B cell (primary cell): Measurements from ENCODE around the gene MFSD6L. TPM values are rescaled to one million over a fixed set of nuclear protein-coding genes. Genes with fewer than 3 reads are reported as not detected.

ENCODE experiments used
- ATAC-seq: fragments of 200-7000 bp; cut with Tn5 transposase; one replicate; pipeline ENCODE4 v1.10.0; 2021; ENCODE audit warnings: low read depth, mild to moderate bottlenecking, moderate number of reproducible peaks, moderate library complexity
- CTCF ChIA-PET: fragments of 350-600 bp; sonication (Branson Sonifier 250); formaldehyde crosslinking; loops from one replicate; lab custom pipeline; 2021; ENCODE audit warnings: antibody characterized with exemption, inconsistent platforms; lab: Charles Lee
- POLR2A ChIA-PET: fragments of 350-600 bp; sonication (Branson Sonifier 250); formaldehyde crosslinking; loops from one replicate; lab custom pipeline; 2021; ENCODE audit warnings: antibody characterized with exemption; lab: Charles Lee
- DNase-seq: peaks from one replicate; pipeline ENCODE4 v3.0.0; 2013
- H2AFZ ChIP-seq: 2 replicates; pipeline ENCODE4 v1.6.1; 2012; ENCODE audit warnings: mild to moderate bottlenecking, low read depth, low read length; ENCODE audit not compliant: insufficient read depth, poor library complexity, severe bottlenecking
- H3K27ac ChIP-seq, 2 donors: 1 replicate in 1 of 2; 2 replicates in 1 of 2; pipeline ENCODE4 v1.5.1; 2012 to 2013; ENCODE audit warnings: low read length in 2 of 2, mild to moderate bottlenecking in 2 of 2, moderate library complexity in 1 of 2
- H3K27me3 ChIP-seq, 4 experiments: fragments of 200-600 bp in 1 of 4; sonication (generic) in 1 of 4; replicated peaks in 1 of 4; 1 replicate in 2 of 4; 2 replicates in 2 of 4; pipeline versions ENCODE4 v1.6.1 to v1.7.0; 2013 to 2016; ENCODE audit warnings: low read length in 3 of 4, mild to moderate bottlenecking in 2 of 4, mixed read lengths in 1 of 4, moderate library complexity in 1 of 4; ENCODE audit not compliant: insufficient read depth in 4 of 4, control insufficient read depth in 3 of 4; ENCODE audit errors: control extremely low read depth in 1 of 4
- H3K36me3 ChIP-seq, 2 experiments: replicated peaks in 1 of 2; 1 replicate in 1 of 2; 2 replicates in 1 of 2; pipeline versions ENCODE4 v1.6.1 to v1.7.1; 2013; ENCODE audit warnings: low read length in 1 of 2; ENCODE audit not compliant: insufficient read depth in 2 of 2, control insufficient read depth in 1 of 2; ENCODE audit errors: control extremely low read depth in 1 of 2, extremely low read depth in 1 of 2
- H3K4me1 ChIP-seq, 2 donors: fragments of 200-600 bp in 1 of 2; sonication (generic) in 1 of 2; 1 replicate in 1 of 2; 2 replicates in 1 of 2; pipeline versions ENCODE4 v1.5.1 to v1.6.1; 2013 to 2017; ENCODE audit warnings: low read length in 2 of 2; ENCODE audit not compliant: control insufficient read depth in 2 of 2, insufficient read depth in 2 of 2
- H3K4me2 ChIP-seq: replicated peaks from 2 replicates; pipeline ENCODE3; 2012; ENCODE audit warnings: mild to moderate bottlenecking, low read depth, low read length; ENCODE audit not compliant: poor library complexity, severe bottlenecking
- H3K4me3 ChIP-seq, 5 experiments: fragments of 200-600 bp in 1 of 5; sonication (generic) in 1 of 5; 1 replicate in 3 of 5; 2 replicates in 2 of 5; pipeline versions ENCODE4 v1.5.1 to v1.7.0; 2011 to 2016; ENCODE audit warnings: low read length in 4 of 5, mild to moderate bottlenecking in 4 of 5, low read depth in 2 of 5, control low read depth in 1 of 5, moderate library complexity in 1 of 5; ENCODE audit not compliant: insufficient read depth in 1 of 5; ENCODE audit errors: control extremely low read depth in 1 of 5, extremely low read depth in 1 of 5
- H3K79me2 ChIP-seq: fragments of 200-600 bp; sonication (generic); one replicate; pipeline ENCODE4 v1.6.0; 2016; ENCODE audit warnings: low read length; ENCODE audit not compliant: control insufficient read depth, insufficient read depth
- H3K9ac ChIP-seq: fragments of 200-600 bp; sonication (generic); 2 replicates; pipeline ENCODE4 v1.6.1; 2017; ENCODE audit warnings: mild to moderate bottlenecking, low read length, moderate library complexity
- H3K9me3 ChIP-seq, 3 donors: one replicate each; pipeline versions ENCODE4 v1.6.1 to v1.7.1; 2013; ENCODE audit warnings: low read length in 2 of 3; ENCODE audit not compliant: control insufficient read depth in 2 of 3, insufficient read depth in 1 of 3; ENCODE audit errors: control extremely low read depth in 1 of 3
- H4K20me1 ChIP-seq: 2 replicates; pipeline ENCODE4 v1.6.0; 2012; ENCODE audit warnings: mild to moderate bottlenecking, low read length; ENCODE audit not compliant: insufficient read depth, control insufficient read depth, poor library complexity, severe bottlenecking
- H3K27ac Mint-ChIP-seq: one replicate; pipeline ENCODE4 v1.8.0; 2021; ENCODE audit warnings: mixed read lengths
- H3K27me3 Mint-ChIP-seq: one replicate; pipeline ENCODE4 v1.8.0; 2021; ENCODE audit warnings: mixed read lengths
- H3K4me1 Mint-ChIP-seq: one replicate; pipeline ENCODE4 v1.8.0; 2021; ENCODE audit warnings: mixed read lengths
- H3K4me3 Mint-ChIP-seq: one replicate; pipeline ENCODE4 v1.8.0; 2021; ENCODE audit warnings: mixed read lengths
- H3K9me3 Mint-ChIP-seq: one replicate; pipeline ENCODE4 v1.8.0; 2022; ENCODE audit warnings: mixed read lengths; ENCODE audit not compliant: insufficient read depth
- CTCF ChIP-seq: fragments of 200-600 bp; IDR thresholded peaks from one replicate; pipeline ENCODE4 v1.8.0; 2022; ENCODE audit warnings: antibody characterized with exemption, mild to moderate bottlenecking
- EZH2 ChIP-seq: IDR thresholded peaks from 2 replicates; pipeline ENCODE4 v1.6.1; 2012; ENCODE audit warnings: borderline replicate concordance, low read depth, mild to moderate bottlenecking, moderate library complexity, low read length; ENCODE audit not compliant: insufficient read depth, poor library complexity, severe bottlenecking
- WGBS: methylation state at CpG from one replicate; pipeline ENCODE4 v1.1.5; 2013; ENCODE audit warnings: missing lambda C conversion rate; ENCODE audit not compliant: insufficient coverage; 5-methylcytosine and 5-hydroxymethylcytosine counted together
- intact Hi-C: fragments of 100-400 bp; cut with micrococcal nuclease; formaldehyde crosslinking; loops from one replicate; pipeline ENCODE4 v1.10.0; 2022
- polyA plus RNA-seq: library from polyadenylated mRNA; depleted of rRNA; stranded (reverse); fragments of >200 nt; gene quantifications from 2 replicates; pipeline ENCODE4 v1.2.3, GENCODE V29; 2012
- total RNA-seq, 2 donors: library from RNA; stranded (reverse); fragments of 120-200 nt in 1 of 2; gene quantifications; 1 replicate in 1 of 2; 2 replicates in 1 of 2; pipeline versions ENCODE4 v1.2.3 to v1.2.4, GENCODE V29; 2013 to 2022

The MFSD6L gene
- total and polyA plus RNA-seq, 2 donors (not counting 1 experiment from before 2014, with no cell fraction given), result 0.24 to 0.37 TPM

- DNase-seq (no peak), ATAC-seq (no peak)
- H3K9me3 ChIP-seq, result peaks cover 0 to 9% (median 6%) of the 10 kb centered on the region in 3 donors
- no peaks in the 10 kb centered on the region for H3K4me1 ChIP-seq
- no peak overlapping the region for H3K9ac ChIP-seq
- no peak overlapping the region for H2AFZ ChIP-seq
- no peaks in the 10 kb centered on the region for H3K79me2 ChIP-seq
- no peaks in the 10 kb centered on the region for H4K20me1 ChIP-seq
- H3K4me1 Mint-ChIP-seq, result no peaks in the 10 kb centered on the region
- H3K36me3 ChIP-seq, result no peaks in the 10 kb centered on the region
- ChIA-PET POLR2A (no interaction called here), CTCF (no interaction called here)
- no peak overlapping the region for H3K4me3 ChIP-seq
- no peak overlapping the region for H3K4me3 Mint-ChIP-seq
- H3K27me3 Mint-ChIP-seq, result peaks cover 3% of the 10 kb centered on the region
- 100% methylated on average over 2 of the region's 5 CpGs for WGBS
- peaks cover 2% of the 10 kb centered on the region for H3K9me3 Mint-ChIP-seq
- H3K27me3 ChIP-seq, result no peaks in the 10 kb centered on the region
- no peak overlapping the region for H3K27ac ChIP-seq
- intact Hi-C loops, result no loop called here
- no peak overlapping the region for H3K27ac Mint-ChIP-seq
- H3K4me2 ChIP-seq, result no peak overlapping the region
- TF ChIP-seq CTCF (no peak), EZH2 (no peak)
Observed at GRCh38 chr17:8822401-8823035, 23.4 kb upstream of the MFSD6L start.

GRCh38 chr17:8821446-8822105 is 22.4 kb upstream of the MFSD6L start:
- Histone ChIP-seq H3K4me1 (no peaks in the 10 kb centered on the region), H3K4me2 (no peak overlapping the region), H3K9ac (no peak overlapping the region), H3K4me3 (no peak overlapping the region), H3K36me3 (no peaks in the 10 kb centered on the region), H3K27ac (no peak overlapping the region), H3K79me2 (no peaks in the 10 kb centered on the region), H2AFZ (no peak overlapping the region), H4K20me1 (no peaks in the 10 kb centered on the region), H3K27me3 (no peaks in the 10 kb centered on the region), H3K9me3 (peaks cover 0 to 9% (median 6%) of the 10 kb centered on the region in 3 donors)
- no peaks in the 10 kb centered on the region for H3K4me1 Mint-ChIP-seq
- no peak overlapping the region for H3K27ac Mint-ChIP-seq
- H3K27me3 Mint-ChIP-seq, result peaks cover 3% of the 10 kb centered on the region
- TF ChIP-seq CTCF, result no peak
- no peak for TF ChIP-seq EZH2
- H3K4me3 Mint-ChIP-seq, result no peak overlapping the region
- ChIA-PET POLR2A (interaction anchor here (0.6 kb wide), 1 partner anchor 543 kb away, joined by 5 read pairs; no protein-coding TSS in a partner anchor), CTCF (no interaction called here)
- DNase-seq, result no peak
- ATAC-seq, result no peak
- H3K9me3 Mint-ChIP-seq, result peaks cover 2% of the 10 kb centered on the region
- intact Hi-C loops, result no loop called here
- 95% methylated on average over 9 of the region's 10 CpGs for WGBS
